ENCODE results near the gene CHIT1.

- TF ChIP-seq, protein P1, sequence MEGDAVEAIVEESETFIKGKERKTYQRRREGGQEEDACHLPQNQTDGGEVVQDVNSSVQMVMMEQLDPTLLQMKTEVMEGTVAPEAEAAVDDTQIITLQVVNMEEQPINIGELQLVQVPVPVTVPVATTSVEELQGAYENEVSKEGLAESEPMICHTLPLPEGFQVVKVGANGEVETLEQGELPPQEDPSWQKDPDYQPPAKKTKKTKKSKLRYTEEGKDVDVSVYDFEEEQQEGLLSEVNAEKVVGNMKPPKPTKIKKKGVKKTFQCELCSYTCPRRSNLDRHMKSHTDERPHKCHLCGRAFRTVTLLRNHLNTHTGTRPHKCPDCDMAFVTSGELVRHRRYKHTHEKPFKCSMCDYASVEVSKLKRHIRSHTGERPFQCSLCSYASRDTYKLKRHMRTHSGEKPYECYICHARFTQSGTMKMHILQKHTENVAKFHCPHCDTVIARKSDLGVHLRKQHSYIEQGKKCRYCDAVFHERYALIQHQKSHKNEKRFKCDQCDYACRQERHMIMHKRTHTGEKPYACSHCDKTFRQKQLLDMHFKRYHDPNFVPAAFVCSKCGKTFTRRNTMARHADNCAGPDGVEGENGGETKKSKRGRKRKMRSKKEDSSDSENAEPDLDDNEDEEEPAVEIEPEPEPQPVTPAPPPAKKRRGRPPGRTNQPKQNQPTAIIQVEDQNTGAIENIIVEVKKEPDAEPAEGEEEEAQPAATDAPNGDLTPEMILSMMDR (IDR thresholded peaks at IDR 0.05 in 2 of 3, conservative IDR thresholded peaks at IDR 0.05 in 1 of 3; ENCODE audit: borderline replicate concordance in 1 of 3, insufficient read depth in 1 of 3, low read depth in 2 of 3, low read length in 2 of 3): no peak
- TF ChIP-seq EZH2 (IDR thresholded peaks at IDR 0.05) (no peak), JUND (IDR thresholded peaks at IDR 0.05) (no peak), POLR2A (IDR thresholded peaks at IDR 0.05; ENCODE audit: borderline replicate concordance, extremely low read depth, insufficient read depth, insufficient read length) (no peak), POLR2AphosphoS5 (IDR thresholded peaks at IDR 0.05; ENCODE audit: low read depth, low read length) (no peak), YY1 (IDR thresholded peaks at IDR 0.05; ENCODE audit: extremely low read depth, insufficient replicate concordance, low read depth, low read length) (no peak), SIN3A (IDR thresholded peaks at IDR 0.05; ENCODE audit: low read depth) (no peak), CBX3 (IDR thresholded peaks at IDR 0.05; ENCODE audit: low read depth) (no peak)
- TF ChIP-seq, protein P2, sequence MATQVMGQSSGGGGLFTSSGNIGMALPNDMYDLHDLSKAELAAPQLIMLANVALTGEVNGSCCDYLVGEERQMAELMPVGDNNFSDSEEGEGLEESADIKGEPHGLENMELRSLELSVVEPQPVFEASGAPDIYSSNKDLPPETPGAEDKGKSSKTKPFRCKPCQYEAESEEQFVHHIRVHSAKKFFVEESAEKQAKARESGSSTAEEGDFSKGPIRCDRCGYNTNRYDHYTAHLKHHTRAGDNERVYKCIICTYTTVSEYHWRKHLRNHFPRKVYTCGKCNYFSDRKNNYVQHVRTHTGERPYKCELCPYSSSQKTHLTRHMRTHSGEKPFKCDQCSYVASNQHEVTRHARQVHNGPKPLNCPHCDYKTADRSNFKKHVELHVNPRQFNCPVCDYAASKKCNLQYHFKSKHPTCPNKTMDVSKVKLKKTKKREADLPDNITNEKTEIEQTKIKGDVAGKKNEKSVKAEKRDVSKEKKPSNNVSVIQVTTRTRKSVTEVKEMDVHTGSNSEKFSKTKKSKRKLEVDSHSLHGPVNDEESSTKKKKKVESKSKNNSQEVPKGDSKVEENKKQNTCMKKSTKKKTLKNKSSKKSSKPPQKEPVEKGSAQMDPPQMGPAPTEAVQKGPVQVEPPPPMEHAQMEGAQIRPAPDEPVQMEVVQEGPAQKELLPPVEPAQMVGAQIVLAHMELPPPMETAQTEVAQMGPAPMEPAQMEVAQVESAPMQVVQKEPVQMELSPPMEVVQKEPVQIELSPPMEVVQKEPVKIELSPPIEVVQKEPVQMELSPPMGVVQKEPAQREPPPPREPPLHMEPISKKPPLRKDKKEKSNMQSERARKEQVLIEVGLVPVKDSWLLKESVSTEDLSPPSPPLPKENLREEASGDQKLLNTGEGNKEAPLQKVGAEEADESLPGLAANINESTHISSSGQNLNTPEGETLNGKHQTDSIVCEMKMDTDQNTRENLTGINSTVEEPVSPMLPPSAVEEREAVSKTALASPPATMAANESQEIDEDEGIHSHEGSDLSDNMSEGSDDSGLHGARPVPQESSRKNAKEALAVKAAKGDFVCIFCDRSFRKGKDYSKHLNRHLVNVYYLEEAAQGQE (IDR thresholded peaks at IDR 0.05; ENCODE audit: low read depth): no peak
- TF ChIP-seq, protein P3, sequence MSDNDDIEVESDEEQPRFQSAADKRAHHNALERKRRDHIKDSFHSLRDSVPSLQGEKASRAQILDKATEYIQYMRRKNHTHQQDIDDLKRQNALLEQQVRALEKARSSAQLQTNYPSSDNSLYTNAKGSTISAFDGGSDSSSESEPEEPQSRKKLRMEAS (IDR thresholded peaks at IDR 0.05): no peak
These were observed 23.3 kb downstream of the CHIT1 start for GRCh38 chr1:203206129-203206687.

Data from HCT116 (cell line).